NCI-H226 (cell line): ENCODE data around the gene SPATA20.

Experiments used
- DNase-seq: peaks from one replicate; pipeline ENCODE4 v3.0.0-alpha.2; 2015

SPATA20 gene

GRCh38 chr17:50581316-50581715 lies 34.3 kb downstream of the SPATA20 start:
- no peak for DNase-seq

GRCh38 chr17:50582741-50583140 lies 35.8 kb downstream of the SPATA20 start:
- DNase-seq = no peak

GRCh38 chr17:50583641-50584040 lies 36.7 kb downstream of the SPATA20 start:
- DNase-seq = no peak

DNA sequence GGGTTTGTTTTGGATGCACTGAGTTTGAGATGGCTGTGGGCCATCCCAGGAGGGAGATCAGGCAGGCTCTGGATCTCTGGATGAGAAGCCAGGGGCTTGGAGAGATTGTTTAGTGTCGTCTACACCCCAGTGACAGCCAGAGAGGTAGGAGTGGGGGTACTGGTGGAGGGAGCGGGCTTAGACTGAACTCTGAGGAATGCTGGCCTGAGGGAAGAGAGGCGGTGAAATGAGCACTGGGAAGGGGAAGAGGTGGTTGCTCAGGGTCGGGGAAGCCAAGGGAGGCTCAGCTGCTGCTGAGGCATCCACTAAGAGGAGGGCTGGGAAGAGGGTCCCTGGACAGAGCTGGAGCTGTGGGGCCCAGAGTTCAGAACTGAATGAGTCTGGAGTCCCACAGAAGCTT lies 37.1 kb downstream of the SPATA20 start:
- DNase-seq = no peak

- DNase-seq = no peak
These were observed 37.8 kb downstream of the SPATA20 start for GRCh38 chr17:50584749-50585148.

DNA sequence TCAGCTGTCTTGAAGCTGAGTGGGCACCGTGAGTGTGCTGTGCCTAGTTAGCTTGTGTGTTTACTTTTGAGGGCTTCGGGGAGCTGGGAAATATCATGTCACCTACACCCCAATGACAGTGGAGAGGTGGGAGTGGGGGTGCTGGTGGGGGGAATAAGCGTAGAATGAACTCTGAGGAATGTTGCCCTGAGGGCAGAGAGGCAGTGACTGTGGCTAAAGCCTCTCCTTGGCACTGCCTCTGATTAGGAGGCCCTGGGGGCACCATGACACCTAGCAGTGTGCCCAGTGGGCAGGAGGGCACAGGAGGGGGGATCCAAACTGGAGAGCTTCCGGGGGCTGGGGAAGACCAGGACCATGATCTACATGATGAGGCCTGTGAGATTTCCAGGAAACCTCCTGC lies 38.4 kb downstream of the SPATA20 start:
- no peak for DNase-seq

DNA sequence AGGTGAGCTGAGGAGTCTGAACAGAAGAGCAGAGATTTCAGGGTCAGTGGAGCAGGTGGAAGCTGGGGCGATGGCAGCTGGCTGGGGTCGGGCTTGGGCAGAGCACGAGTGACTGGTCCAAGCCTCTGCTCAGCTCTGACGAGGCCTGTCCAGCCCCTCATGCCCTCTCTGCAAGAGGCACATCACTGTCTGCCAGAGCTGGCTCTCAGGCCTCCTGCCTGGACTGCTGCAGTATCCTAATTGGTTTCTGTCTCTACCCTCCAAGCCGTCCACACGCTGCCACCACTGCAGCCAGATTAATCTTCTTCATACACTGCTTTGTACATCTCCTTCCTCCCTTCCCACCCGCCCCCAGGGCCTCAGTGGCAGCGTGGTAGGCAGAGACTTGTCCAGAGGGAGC lies 38.9 kb downstream of the SPATA20 start:
- no peak for DNase-seq

- no peak for DNase-seq
These were observed 39.7 kb downstream of the SPATA20 start for GRCh38 chr17:50586421-50587247.

- DNase-seq = no peak
These were observed 40.6 kb downstream of the SPATA20 start for GRCh38 chr17:50587571-50587970.

DNA sequence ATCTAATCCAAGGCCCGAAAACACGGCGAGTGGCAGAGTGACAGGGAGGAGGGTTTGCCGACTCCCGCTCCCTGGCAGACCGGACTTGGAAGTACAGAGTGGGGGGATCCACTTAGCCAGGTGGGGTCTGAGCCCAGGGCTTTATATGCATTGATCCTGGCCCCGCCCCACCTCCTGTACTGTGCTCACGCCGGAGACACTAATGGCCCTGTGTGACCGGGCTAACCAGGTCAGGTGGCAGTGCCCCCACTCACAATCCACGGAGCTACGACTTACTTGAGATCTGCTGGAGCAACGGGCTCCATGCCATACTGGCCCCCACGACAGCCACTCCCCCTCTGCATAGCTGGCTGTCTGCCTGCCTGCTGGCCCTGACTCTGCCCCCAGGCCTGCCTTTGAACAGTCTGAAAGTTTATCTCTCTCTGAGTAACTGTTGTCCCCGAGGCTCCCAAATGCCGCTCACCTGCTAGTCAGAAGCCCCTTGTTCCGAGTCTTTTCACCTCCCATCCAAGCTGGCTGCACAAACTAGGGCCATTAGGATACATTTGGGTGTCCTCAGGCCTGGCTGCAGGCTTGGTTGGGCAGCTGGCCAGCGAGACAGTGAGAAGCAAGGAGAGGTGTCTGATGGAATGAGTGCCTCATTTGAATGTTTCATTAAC lies 41.5 kb downstream of the SPATA20 start:
- DNase-seq = no peak

GRCh38 chr17:50589095-50589705 lies 42.2 kb downstream of the SPATA20 start:
- DNase-seq = no peak

DNA sequence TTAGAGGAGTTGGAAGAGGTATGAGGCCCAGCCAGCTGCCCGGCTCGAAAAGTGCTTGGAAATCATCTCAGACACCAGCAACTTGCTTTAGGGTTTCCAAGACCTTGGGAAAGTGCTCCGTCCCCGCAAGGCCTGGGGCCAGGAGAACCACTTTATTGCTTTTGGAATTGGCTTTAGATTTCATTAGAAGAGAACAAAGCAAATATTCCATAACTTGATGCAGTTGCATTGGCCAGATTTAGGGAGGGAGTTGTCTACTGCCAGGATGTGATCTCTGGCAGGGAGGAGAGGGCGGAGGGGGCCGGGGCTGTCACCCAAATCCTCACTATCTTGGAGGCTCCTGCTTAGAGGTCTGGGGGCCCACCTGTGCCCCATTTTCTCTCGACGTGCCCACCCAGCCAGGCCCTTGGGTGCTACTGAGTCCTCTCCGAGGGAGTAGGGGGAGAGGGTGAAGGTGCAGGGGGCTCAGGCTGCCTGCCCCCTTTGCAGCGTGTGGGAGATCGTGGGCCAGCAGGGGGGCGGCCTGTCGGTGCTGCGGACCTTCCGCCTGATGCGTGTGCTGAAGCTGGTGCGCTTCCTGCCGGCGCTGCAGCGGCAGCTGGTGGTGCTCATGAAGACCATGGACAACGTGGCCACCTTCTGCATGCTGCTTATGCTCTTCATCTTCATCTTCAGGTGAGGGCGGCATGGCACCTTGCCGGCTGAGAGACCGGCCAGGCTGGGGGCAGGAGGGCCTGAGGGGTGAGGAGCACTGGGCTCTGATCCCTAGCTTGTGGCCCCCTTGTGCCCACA lies 44.2 kb downstream of the SPATA20 start:
- DNase-seq = no peak

GRCh38 chr17:50593321-50593720 lies 46.3 kb downstream of the SPATA20 start:
- DNase-seq = no peak

DNA sequence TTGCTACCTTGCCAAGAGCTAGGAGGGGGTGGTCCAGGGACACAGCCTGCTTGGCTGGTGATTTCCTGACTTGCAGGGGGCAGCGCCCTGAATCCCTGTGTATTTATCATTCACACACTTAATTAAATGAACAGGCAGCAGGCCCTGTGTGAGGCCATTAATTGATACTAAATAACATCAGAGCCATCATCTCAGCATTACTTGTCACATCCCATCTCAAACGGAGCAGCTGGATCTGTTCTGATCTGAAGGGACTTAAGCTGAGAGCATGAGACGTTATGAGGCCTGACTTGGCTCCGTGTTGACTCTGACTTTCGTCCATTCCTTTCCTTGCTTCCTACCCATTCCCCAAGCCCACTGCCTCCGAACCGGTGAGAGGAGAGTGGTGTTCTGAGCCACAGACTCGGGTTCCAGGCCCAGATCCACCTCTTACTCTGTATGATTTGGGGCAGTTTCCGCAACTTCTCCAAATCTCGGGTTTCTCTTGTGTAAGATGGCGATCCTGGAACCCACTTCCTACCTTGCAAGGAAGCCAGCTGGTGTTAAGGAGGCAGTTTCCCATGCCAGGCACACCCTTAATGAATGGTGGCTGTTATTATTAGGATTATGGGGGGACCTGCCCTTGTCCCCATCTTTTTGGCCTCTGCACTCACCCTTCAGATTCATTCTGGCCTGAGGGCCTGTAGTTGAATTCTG lies 47.3 kb downstream of the SPATA20 start:
- DNase-seq = no peak

GRCh38 chr17:50594892-50595291 lies 47.9 kb downstream of the SPATA20 start:
- no peak for DNase-seq

- no peak for DNase-seq
These were observed 49.4 kb downstream of the SPATA20 start for GRCh38 chr17:50596191-50597037.

DNA sequence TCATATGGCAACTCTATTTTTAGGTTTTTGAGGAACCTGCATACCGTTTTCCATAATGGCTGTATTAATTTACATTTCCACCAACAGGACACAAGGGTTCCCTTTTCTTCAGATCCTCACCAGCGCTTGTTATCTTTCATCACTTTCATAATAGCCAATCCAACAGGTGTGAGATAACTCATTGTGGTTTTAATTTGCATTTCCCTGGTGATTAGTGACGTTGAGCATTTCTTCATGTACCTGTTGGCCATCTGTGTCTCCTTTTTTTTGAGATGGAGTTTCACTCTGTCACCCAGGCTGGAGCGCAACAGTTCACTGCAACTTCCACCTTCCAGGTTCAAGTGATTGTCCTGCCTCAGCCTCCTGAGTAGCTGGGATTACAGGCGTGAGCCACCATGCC lies 51.5 kb downstream of the SPATA20 start:
- DNase-seq = no peak

- no peak for DNase-seq
These were observed 52.6 kb downstream of the SPATA20 start for GRCh38 chr17:50599606-50600005.

DNA sequence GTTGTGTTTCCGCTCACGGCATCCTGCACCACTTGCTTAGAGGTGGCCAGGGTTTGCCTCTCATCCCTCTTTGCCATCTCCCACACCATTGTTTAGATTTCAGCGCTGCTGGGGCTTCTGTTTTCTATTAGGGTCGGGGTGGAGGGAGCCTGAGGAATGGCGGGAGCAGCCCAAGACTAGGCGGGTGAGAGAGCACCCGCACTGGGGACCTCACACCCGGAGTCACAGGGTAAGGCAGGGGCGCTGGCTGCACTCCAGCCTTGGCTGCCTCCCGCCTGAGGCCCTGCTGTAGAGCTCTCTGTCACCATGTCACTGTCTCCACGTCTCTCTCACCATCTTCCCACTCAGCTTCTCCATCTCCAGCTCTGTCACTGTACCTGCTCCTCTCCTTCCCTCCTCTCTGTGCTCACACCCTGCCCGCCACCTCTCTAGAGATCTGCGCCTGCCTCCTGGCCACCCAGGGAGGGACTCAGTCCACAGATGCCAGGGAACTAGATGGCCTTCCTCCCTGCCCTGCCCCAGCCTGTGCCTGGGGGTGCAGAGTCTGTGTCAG lies 54.9 kb downstream of the SPATA20 start:
- no peak for DNase-seq

DNA sequence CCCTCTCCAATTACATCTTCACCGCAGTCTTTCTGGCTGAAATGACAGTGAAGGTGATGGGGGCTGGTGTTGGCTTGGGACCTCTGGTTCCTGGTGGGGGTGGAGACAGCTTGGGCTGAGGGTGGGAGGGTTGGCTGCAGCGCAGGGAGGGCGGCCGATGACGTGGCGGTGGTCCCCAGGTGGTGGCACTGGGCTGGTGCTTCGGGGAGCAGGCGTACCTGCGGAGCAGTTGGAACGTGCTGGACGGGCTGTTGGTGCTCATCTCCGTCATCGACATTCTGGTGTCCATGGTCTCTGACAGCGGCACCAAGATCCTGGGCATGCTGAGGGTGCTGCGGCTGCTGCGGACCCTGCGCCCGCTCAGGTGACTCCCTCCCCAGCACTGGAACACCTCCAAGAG lies 55.9 kb downstream of the SPATA20 start:
- no peak for DNase-seq

GRCh38 chr17:50603340-50603739 lies 56.4 kb downstream of the SPATA20 start:
- DNase-seq = no peak
